Body of pancreas (tissue), 4 donors: ENCODE data around the gene HLA-DOB. TPM values are rescaled to one million over a fixed set of nuclear protein-coding genes. Genes with fewer than 3 reads are reported as not detected.

Experiments
- ATAC-seq: fragments of 150-250 bp; one replicate; pipeline ENCODE4 v1.9.1; 2016
- DNase-seq, 4 donors: peaks; one replicate each; pipeline ENCODE4 v3.0.0-alpha.2; 2019
- H3K27ac ChIP-seq, 4 donors: fragments of 200-600 bp; sonication (generic); 1 replicate in 3 of 4; 2 replicates in 1 of 4; pipeline versions ENCODE4 v1.5.1 to v1.6.1; 2016 to 2019; ENCODE audit warnings: mild to moderate bottlenecking in 1 of 4, mixed read lengths in 1 of 4, moderate library complexity in 1 of 4
- H3K27me3 ChIP-seq, 2 donors: fragments of 200-600 bp; sonication (generic); one replicate each; pipeline ENCODE4 v1.6.0; 2016; ENCODE audit warnings: mild to moderate bottlenecking in 1 of 2
- H3K36me3 ChIP-seq, 2 donors: fragments of 200-600 bp; sonication (generic); replicated peaks in 1 of 2; 2 replicates each; pipeline ENCODE4 v1.5.1; 2016; ENCODE audit warnings: low read depth in 2 of 2; ENCODE audit not compliant: insufficient read depth in 1 of 2
- H3K4me1 ChIP-seq: fragments of 200-600 bp; sonication (generic); one replicate; pipeline ENCODE4 v1.6.0; 2016
- H3K4me3 ChIP-seq, 2 donors: fragments of 200-600 bp; sonication (generic); 1 replicate in 1 of 2; 2 replicates in 1 of 2; pipeline ENCODE4 v1.5.1; 2016 to 2019
- H3K9me3 ChIP-seq, 3 donors: fragments of 200-600 bp; sonication (generic); 1 replicate in 2 of 3; 2 replicates in 1 of 3; pipeline ENCODE4 v1.5.1; 2016
- CTCF ChIP-seq, 7 experiments: fragments of 450-650 bp in 4 of 7; fragments of 200-600 bp in 3 of 7; sonication (generic) in 3 of 7; IDR thresholded peaks; one replicate each; pipeline ENCODE4 v1.5.1; 2016 to 2019; ENCODE audit warnings: antibody characterized with exemption in 7 of 7
- POLR2A ChIP-seq, 3 donors: fragments of 450-650 bp; IDR thresholded peaks; one replicate each; pipeline ENCODE4 v1.6.1; 2016; ENCODE audit warnings: antibody characterized with exemption in 3 of 3, mild to moderate bottlenecking in 2 of 3
- WGBS, 2 donors: methylation state at CpG; one replicate each; pipeline ENCODE4 v1.1.5; 2017; 5-methylcytosine and 5-hydroxymethylcytosine counted together
- intact Hi-C: fragments of 100-400 bp; cut with DNase I; formaldehyde crosslinking; loops from one replicate; pipeline ENCODE4 v1.15.1; 2023
- total RNA-seq, 2 donors: library from RNA; depleted of rRNA; stranded (reverse); fragments of >200 nt; gene quantifications; one replicate each; pipeline ENCODE4 v1.1.0, GENCODE V29; 2016

Gene HLA-DOB
- total RNA-seq, 2 donors from 2014 or later, result not detected

GRCh38 chr6:32772656-32773055, 44.1 kb downstream of the HLA-DOB start:
- TF ChIP-seq CTCF (IDR thresholded peaks at IDR 0.05), result no peak
- no peak for TF ChIP-seq POLR2A (IDR thresholded peaks at IDR 0.05)
- Histone ChIP-seq H3K9me3 (no peaks in the 10 kb centered on the region), H3K27me3 (no peaks in the 10 kb centered on the region), H3K36me3 (no peaks in the 10 kb centered on the region), H3K4me3 (no peak overlapping the region), H3K27ac (no peak overlapping the region), H3K4me1 (no peaks in the 10 kb centered on the region)
- intact Hi-C loops, result no loop called here
- DNase-seq (no peak), ATAC-seq (no peak)
- WGBS, 2 donors, result 21 to 24% methylated on average over 1 of the region's 1 CpG

- TF ChIP-seq POLR2A (IDR thresholded peaks at IDR 0.05) (no peak), CTCF (IDR thresholded peaks at IDR 0.05) (no peak)
- DNase-seq (no peak), ATAC-seq (no peak)
- intact Hi-C loops, result no loop called here
- Histone ChIP-seq H3K4me3 (no peak overlapping the region), H3K4me1 (no peaks in the 10 kb centered on the region), H3K27ac (no peak overlapping the region), H3K27me3 (no peaks in the 10 kb centered on the region), H3K9me3 (no peaks in the 10 kb centered on the region), H3K36me3 (no peaks in the 10 kb centered on the region)
- WGBS, 2 donors, result 11 to 13% methylated on average over 1 of the region's 1 CpG
Measured at GRCh38 chr6:32764048-32764447, 52.8 kb downstream of the HLA-DOB start.

GRCh38 chr6:32763421-32763820, 53.4 kb downstream of the HLA-DOB start, which contains the start of gene HLA-DQB2:
HLA-DQB2 (minus strand) TSS chr6:32763532; CDS start chr6:32763470, 62 bp downstream.
- WGBS, 2 donors, result 34 to 39% methylated on average over 3 to 4 of the region's 4 CpGs
- no peaks in the 10 kb centered on the region for H3K36me3 ChIP-seq
- no peak for DNase-seq
- no peaks in the 10 kb centered on the region for H3K27me3 ChIP-seq
- no peak within 1 kb of the TSS for H3K27ac ChIP-seq
- H3K4me3 ChIP-seq, result no peak within 1 kb of the TSS
- H3K9me3 ChIP-seq, result no peaks in the 10 kb centered on the region
- no peak for ATAC-seq
- TF ChIP-seq POLR2A (IDR thresholded peaks at IDR 0.05) (no peak), CTCF (IDR thresholded peaks at IDR 0.05) (no peak)
- intact Hi-C loops, result no loop called here
- no peaks in the 10 kb centered on the region for H3K4me1 ChIP-seq

Other genes with a start within 250 kb of the HLA-DOB start
- gene HLA-DRB1, start 227.2 kb downstream of the HLA-DOB start, total RNA-seq, result 10 to 100 TPM; 20.5 to 30.3 TPM
- 10 to 100 TPM in 1 of 2 donors, under 1 TPM in 1; 0.99 to 10.4 TPM for gene HLA-DQA1, start 179.6 kb downstream of the HLA-DOB start, total RNA-seq
- gene HLA-DQB1, start 150.3 kb downstream of the HLA-DOB start, total RNA-seq, result 1 to 10 TPM in 1 of 2 donors, under 1 TPM in 1; 0.78 to 1.6 TPM
- not detected for gene HLA-DQA2, start 75.6 kb downstream of the HLA-DOB start, total RNA-seq
- gene HLA-DQB2, start 53.5 kb downstream of the HLA-DOB start, total RNA-seq, result not detected
- gene TAP2, start 21.7 kb upstream of the HLA-DOB start, total RNA-seq, result 10 to 100 TPM in 1 of 2 donors, 1 to 10 TPM in 1; 5.2 to 13.8 TPM
- 10 to 100 TPM in 1 of 2 donors, 1 to 10 TPM in 1; 9.9 to 24.1 TPM for gene PSMB8, start 27.0 kb upstream of the HLA-DOB start, total RNA-seq
- 10 to 100 TPM in 1 of 2 donors, 1 to 10 TPM in 1; 7.9 to 12.2 TPM for gene TAP1, start 36.7 kb upstream of the HLA-DOB start, total RNA-seq
- 10 to 100 TPM in 1 of 2 donors, 1 to 10 TPM in 1; 4.6 to 14.5 TPM for gene PSMB9, start 37.2 kb upstream of the HLA-DOB start, total RNA-seq
- 10 to 100 TPM in 1 of 2 donors, 1 to 10 TPM in 1; 3.0 to 14.3 TPM for gene HLA-DMB, start 124.0 kb upstream of the HLA-DOB start, total RNA-seq
- gene HLA-DMA, start 136.1 kb upstream of the HLA-DOB start, total RNA-seq, result 10 to 100 TPM; 15.8 to 26.7 TPM
- gene BRD2, start 151.6 kb upstream of the HLA-DOB start, total RNA-seq, result 100 to 1,000 TPM in 1 of 2 donors, 10 to 100 TPM in 1; 99.1 to 171 TPM
- 10 to 100 TPM in 1 of 2 donors, 1 to 10 TPM in 1; 2.0 to 83.3 TPM for gene HLA-DOA, start 192.6 kb upstream of the HLA-DOB start, total RNA-seq